Naive B cell (primary cell): ENCODE data around the gene ZC3H7B. TPM values are rescaled to one million over a fixed set of nuclear protein-coding genes. Genes with fewer than 3 reads are reported as not detected.

Experiments
- ATAC-seq, 2 donors: fragments of 150-1000 bp; cut with Tn5 transposase; 2 replicates each; pipeline ENCODE4 v1.10.0; 2021; ENCODE audit warnings: low read depth in 2 of 2, mild to moderate bottlenecking in 2 of 2, moderate library complexity in 2 of 2
- DNase-seq: peaks from one replicate; pipeline ENCODE4 v3.0.0; 2022
- H3K27ac Mint-ChIP-seq, 6 donors: one replicate each; pipeline ENCODE4 v1.8.0; 2020 to 2022; ENCODE audit warnings: mild to moderate bottlenecking in 6 of 6, mixed read lengths in 6 of 6, moderate library complexity in 5 of 6, inconsistent platforms in 2 of 6
- H3K27me3 Mint-ChIP-seq, 3 donors: one replicate each; pipeline ENCODE4 v1.8.0; 2021 to 2022; ENCODE audit warnings: mixed read lengths in 3 of 3, mild to moderate bottlenecking in 1 of 3
- H3K36me3 Mint-ChIP-seq, 2 donors: one replicate each; pipeline ENCODE4 v1.8.0; 2020 to 2022; ENCODE audit warnings: mixed read lengths in 2 of 2, inconsistent platforms in 1 of 2, mild to moderate bottlenecking in 1 of 2
- H3K4me1 Mint-ChIP-seq, 3 donors: one replicate each; pipeline ENCODE4 v1.8.0; 2020 to 2022; ENCODE audit warnings: mixed read lengths in 3 of 3, inconsistent platforms in 1 of 3, mild to moderate bottlenecking in 1 of 3, moderate library complexity in 1 of 3
- H3K4me3 Mint-ChIP-seq, 8 donors: one replicate each; pipeline ENCODE4 v1.8.0; 2020 to 2022; ENCODE audit warnings: mild to moderate bottlenecking in 8 of 8, mixed read lengths in 8 of 8, moderate library complexity in 8 of 8, inconsistent platforms in 2 of 8
- H3K9me3 Mint-ChIP-seq, 7 donors: one replicate each; pipeline ENCODE4 v1.8.0; 2020 to 2022; ENCODE audit warnings: mixed read lengths in 7 of 7, mild to moderate bottlenecking in 5 of 7, inconsistent platforms in 2 of 7, moderate library complexity in 1 of 7
- polyA plus RNA-seq, 6 donors: library from polyadenylated mRNA; unstranded; fragments of 300-500 nt; fragmentation: Illumina TruSeq; gene quantifications; one replicate each; pipeline ENCODE4 v1.2.3, GENCODE V29; 2021; ENCODE audit warnings: low read depth in 6 of 6

The ZC3H7B gene
- polyA plus RNA-seq, 6 donors from 2014 or later = 1.1 to 2.5 (median 1.8) TPM; not detected in 1

DNA sequence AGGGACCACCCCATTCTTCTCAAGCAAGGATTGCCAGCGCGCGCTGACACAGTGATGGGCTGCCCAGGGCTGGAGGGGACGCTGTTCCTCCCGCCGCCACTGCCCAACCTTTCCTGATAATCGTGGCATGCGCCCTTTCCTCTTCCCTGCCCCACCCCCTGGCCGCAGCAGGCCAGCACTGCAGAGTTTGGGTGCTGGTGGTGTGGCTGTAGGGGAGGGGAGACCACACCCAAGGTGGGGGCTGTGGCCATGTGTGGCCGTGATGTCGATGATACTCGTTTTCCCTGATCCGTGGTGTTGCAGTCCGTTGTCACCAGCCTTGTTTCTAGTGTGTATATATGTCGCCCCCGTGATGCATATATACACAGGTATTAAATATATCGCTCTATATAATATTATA is 57.6 kb downstream of the ZC3H7B start:
- no peak overlapping the region for H3K4me3 Mint-ChIP-seq
- peaks cover 0 to 9% (median 8%) of the 10 kb centered on the region in 3 donors for H3K4me1 Mint-ChIP-seq
- ATAC-seq (no peak), DNase-seq (no peak)
- H3K27ac Mint-ChIP-seq = peak overlapping the region in 1 of 6 donors; percentile 80
- H3K9me3 Mint-ChIP-seq = no peaks in the 10 kb centered on the region
- no peaks in the 10 kb centered on the region for H3K27me3 Mint-ChIP-seq
- peaks cover 0 to 13% of the 10 kb centered on the region in 2 donors for H3K36me3 Mint-ChIP-seq

DNA sequence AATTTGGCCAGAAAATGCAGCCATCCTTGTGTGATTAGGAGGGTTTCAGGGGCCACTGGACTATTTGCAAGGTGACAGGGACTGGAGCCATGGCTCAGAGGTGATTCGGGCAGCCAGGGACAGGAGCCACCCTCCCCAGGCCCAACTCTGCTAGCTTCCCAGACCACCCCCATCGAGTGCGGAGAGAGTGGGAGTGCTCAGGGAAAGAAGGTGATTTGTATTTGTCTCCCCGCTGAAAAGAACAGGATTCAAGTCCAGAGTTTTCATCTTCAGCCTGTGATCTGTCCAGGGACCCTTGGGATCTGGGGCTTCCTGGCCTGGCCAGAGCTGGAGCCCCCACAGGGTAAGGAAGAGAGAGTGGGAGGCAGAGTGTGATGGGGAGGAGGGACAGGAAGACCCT is 58.1 kb downstream of the ZC3H7B start:
- ATAC-seq (no peak), DNase-seq (no peak)
- Mint-ChIP-seq H3K4me1 (peaks cover 0 to 8% (median 6%) of the 10 kb centered on the region in 3 donors), H3K27ac (peak overlapping the region in 1 of 6 donors; percentile 80), H3K9me3 (no peaks in the 10 kb centered on the region), H3K27me3 (no peaks in the 10 kb centered on the region), H3K4me3 (peak overlapping the region in 1 of 8 donors; percentile 35), H3K36me3 (peaks cover 0 to 9% of the 10 kb centered on the region in 2 donors)

DNA sequence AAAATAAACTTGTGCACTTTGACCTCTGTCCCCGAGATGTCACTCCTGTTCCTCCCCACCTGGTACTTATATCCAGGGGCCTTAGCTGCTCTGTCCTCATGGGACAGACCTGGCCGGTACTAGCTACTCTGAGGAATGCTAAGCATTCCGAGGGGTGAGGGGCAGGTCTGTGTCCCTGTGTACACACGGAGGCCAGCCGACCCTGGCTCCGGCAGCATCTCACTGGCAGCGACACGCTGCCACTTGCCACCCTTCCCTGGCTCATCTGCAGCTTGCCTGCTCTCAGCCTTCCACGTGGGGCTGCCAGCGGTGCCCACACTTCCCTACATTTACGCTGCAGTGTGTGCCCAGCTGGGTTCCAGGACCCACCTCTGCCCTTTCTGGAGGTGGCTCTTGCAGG is 58.8 kb downstream of the ZC3H7B start:
- peaks cover 0 to 4% (median 0%) of the 10 kb centered on the region in 3 donors for H3K4me1 Mint-ChIP-seq
- ATAC-seq = no peak
- no peaks in the 10 kb centered on the region for H3K27me3 Mint-ChIP-seq
- H3K9me3 Mint-ChIP-seq = no peaks in the 10 kb centered on the region
- H3K27ac Mint-ChIP-seq = no peak overlapping the region
- peaks cover 0 to 1% of the 10 kb centered on the region in 2 donors for H3K36me3 Mint-ChIP-seq
- DNase-seq = no peak
- no peak overlapping the region for H3K4me3 Mint-ChIP-seq

DNA sequence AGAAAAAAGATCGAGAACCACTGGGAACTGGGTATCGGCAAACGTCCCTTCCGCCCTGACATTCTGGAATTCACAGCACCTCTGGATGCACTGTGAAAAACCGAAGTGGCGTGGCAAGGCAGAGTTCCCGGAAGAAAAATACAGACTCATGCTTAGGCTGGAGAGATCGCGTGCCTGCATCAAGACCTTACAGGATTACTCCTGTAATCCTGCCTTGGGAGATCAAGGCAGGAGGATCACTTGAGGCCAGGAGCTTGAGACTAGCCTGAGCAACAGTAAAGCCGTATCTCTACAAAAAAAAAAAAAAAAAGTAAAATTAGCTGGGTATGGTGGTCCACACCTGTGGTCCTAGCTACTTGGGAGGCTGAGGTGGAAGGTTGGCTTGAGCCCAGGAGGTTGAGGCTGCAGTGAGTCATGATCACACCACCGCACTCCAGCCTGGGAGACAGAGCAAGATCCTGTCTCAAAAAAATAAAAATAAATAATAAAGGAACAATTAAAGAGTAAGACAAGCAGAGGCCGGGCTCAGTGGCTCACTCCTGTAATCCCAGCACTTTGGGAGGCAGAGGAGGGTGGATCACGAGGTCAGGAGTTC is 60.5 kb downstream of the ZC3H7B start:
- ATAC-seq (no peak), DNase-seq (no peak)
- H3K9me3 Mint-ChIP-seq = no peaks in the 10 kb centered on the region
- no peaks in the 10 kb centered on the region for H3K36me3 Mint-ChIP-seq
- H3K27ac Mint-ChIP-seq = peak overlapping the region in 1 of 6 donors; percentile 49
- no peaks in the 10 kb centered on the region for H3K27me3 Mint-ChIP-seq
- H3K4me1 Mint-ChIP-seq = peaks cover 1 to 4% (median 4%) of the 10 kb centered on the region in 3 donors
- H3K4me3 Mint-ChIP-seq = no peak overlapping the region

DNA sequence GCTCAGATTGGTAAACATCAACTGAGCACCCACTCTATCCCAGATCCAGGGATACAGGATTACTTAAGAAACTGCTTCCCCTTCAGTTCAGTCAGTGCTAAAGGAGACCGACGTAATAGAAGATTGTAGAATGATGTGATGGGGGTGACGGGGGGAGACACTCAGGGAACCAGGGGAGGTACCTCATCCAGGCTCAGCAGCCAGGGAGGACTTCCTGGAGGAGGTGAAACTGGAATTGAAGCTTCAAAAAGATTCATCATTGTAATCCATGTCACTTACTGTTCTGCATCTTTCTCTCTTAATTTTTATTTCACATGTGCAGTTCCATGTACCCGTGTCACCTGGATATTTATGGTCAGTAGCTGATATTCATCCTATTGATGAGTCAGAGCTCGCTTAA is 61.3 kb downstream of the ZC3H7B start:
- no peaks in the 10 kb centered on the region for H3K9me3 Mint-ChIP-seq
- H3K4me3 Mint-ChIP-seq = no peak overlapping the region
- DNase-seq = no peak
- no peak for ATAC-seq
- peaks cover 4 to 9% (median 4%) of the 10 kb centered on the region in 3 donors for H3K4me1 Mint-ChIP-seq
- no peaks in the 10 kb centered on the region for H3K36me3 Mint-ChIP-seq
- H3K27ac Mint-ChIP-seq = peak overlapping the region in 1 of 6 donors; percentile 76
- H3K27me3 Mint-ChIP-seq = no peaks in the 10 kb centered on the region

DNA sequence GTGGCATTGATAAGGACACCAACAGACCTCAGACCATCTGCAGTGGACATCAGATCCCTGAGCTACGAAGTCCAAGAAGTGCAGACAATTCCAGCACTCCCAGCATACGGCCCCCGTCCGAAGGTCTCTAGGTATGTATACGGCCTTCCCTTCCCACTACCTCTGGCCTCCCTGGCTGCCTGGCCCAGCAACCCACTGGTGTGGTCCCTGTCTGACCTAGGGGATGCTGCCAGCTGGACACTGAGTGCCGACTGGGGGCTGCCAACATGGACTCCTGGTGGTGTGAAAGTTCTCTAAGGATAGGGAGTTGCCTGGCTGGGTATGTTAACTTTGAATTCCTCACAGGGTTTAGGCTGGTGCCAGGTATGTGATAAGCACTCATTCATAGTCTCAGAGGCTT is 62.9 kb downstream of the ZC3H7B start:
- H3K27ac Mint-ChIP-seq = peak overlapping the region in 1 of 6 donors; percentile 37
- ATAC-seq (no peak), DNase-seq (no peak)
- no peaks in the 10 kb centered on the region for H3K9me3 Mint-ChIP-seq
- no peaks in the 10 kb centered on the region for H3K27me3 Mint-ChIP-seq
- H3K36me3 Mint-ChIP-seq = no peaks in the 10 kb centered on the region
- peaks cover 3 to 12% (median 4%) of the 10 kb centered on the region in 3 donors for H3K4me1 Mint-ChIP-seq
- H3K4me3 Mint-ChIP-seq = no peak overlapping the region

DNA sequence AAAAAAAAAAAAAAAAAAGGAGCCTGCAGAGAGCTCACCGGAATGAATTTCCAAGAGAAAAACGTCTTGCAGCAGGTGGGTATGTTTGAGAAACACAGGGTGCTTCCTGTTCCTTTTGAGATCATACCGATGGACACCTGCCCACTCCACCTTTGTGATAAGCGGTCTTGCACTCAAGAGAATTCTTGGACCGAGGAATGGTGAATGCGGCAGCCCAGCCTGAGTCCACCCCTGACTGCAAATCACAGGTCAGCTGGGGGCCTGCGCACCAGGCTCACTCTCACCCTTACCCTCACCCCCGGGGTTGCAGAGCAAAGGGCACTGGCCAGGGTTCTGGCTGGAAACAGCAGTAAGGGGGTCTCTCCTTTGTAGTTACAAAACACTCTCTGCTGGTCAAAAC is 63.6 kb downstream of the ZC3H7B start:
- no peaks in the 10 kb centered on the region for H3K36me3 Mint-ChIP-seq
- no peaks in the 10 kb centered on the region for H3K9me3 Mint-ChIP-seq
- DNase-seq (no peak), ATAC-seq (no peak)
- peaks cover 0 to 12% (median 4%) of the 10 kb centered on the region in 3 donors for H3K4me1 Mint-ChIP-seq
- H3K27me3 Mint-ChIP-seq = no peaks in the 10 kb centered on the region
- no peak overlapping the region for H3K27ac Mint-ChIP-seq
- H3K4me3 Mint-ChIP-seq = no peak overlapping the region

DNA sequence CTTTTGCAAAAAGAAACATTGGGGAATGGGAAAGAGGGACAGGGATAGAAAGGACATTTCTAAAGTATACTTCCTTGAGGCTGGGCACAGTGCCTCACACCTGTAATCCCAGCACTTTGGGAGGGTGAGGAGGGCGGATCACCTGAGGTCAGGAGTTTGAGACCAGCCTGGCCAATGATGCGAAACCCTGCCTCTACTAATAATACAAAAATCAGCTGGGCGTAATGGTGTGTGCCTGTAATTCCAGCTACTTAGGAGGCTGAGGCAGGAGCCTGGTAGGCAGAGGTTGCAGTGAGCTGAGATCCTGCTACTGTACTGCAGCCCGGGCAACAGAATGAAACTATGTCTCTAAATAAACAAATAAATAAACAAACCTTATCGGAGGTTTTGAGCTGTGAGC is 64.1 kb downstream of the ZC3H7B start:
- Mint-ChIP-seq H3K36me3 (no peaks in the 10 kb centered on the region), H3K27me3 (no peaks in the 10 kb centered on the region), H3K4me1 (peaks cover 0 to 12% (median 4%) of the 10 kb centered on the region in 3 donors), H3K9me3 (no peaks in the 10 kb centered on the region), H3K4me3 (no peak overlapping the region), H3K27ac (no peak overlapping the region)
- no peak for ATAC-seq
- no peak for DNase-seq

DNA sequence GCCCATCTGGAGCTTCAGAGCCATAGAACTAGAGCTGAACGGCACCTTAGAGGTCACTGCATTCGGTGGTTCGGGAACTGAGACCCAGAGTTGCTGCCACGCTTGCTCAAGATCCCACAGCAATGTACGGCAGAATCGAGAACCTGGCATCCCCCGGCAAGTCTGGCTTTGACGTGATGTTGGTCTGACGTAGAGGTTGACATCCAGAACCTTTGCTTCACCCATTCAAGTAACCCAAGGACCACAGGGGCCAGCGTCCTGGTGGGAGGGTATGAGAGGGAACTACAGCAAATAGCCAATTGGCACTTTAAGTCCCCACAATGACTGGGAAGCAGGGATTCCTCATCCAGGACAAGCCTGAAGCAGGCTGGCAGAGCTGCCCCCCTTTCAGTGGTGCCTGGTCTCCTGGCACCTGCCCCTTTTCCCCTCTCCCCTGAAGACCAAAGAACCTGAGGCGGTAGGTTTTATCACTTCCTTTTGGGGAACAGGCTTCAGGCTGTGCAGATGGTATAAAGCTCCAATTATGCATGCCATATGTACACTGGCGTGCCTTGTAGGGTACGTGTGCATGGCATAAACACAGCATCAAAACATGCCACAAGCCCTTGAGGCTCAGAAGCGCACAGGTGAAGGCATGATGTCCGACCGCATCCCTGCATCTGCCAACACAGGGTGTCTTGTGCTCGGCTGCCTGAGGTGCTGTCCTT is 65.2 kb downstream of the ZC3H7B start:
- H3K36me3 Mint-ChIP-seq = no peaks in the 10 kb centered on the region
- ATAC-seq (no peak), DNase-seq (no peak)
- peaks cover 4 to 12% (median 4%) of the 10 kb centered on the region in 3 donors for H3K4me1 Mint-ChIP-seq
- no peaks in the 10 kb centered on the region for H3K9me3 Mint-ChIP-seq
- H3K27ac Mint-ChIP-seq = peak overlapping the region in 1 of 6 donors; percentile 15
- H3K4me3 Mint-ChIP-seq = no peak overlapping the region
- peaks cover 0 to 5% (median 0%) of the 10 kb centered on the region in 3 donors for H3K27me3 Mint-ChIP-seq

DNA sequence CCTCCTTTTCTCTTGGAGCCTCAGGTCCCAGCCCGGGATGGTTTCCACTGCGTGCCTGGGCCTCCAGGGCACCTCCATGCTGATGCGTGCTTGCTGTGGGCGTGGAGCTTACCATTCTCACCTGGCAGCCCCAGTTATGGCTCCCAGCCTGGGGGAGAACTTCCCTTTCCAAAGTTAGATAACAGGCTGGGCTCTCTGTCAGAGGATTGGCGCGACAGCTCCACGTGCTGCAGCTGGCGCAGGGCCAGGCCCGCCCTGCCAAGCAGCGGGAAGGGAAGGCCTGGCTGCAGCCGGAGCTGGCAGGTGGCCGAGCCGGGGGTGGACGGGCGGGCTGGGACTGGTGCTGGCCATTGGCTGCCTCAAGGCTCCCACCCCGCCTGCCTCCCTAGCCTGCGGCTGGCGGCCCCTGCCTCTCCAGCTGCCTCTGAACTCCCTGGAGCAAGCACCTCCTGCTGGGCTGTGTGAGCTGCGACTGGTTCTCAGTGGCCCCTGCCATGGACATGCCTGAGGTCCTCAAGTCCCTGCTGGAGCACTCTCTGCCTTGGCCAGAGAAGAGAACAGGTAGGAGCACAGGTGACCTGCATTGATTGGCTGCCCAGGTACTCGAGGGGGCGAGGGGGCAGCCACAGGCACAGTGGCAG is 65.8 kb downstream of the ZC3H7B start:
- H3K36me3 Mint-ChIP-seq = no peaks in the 10 kb centered on the region
- no peak for DNase-seq
- peaks cover 0 to 5% (median 0%) of the 10 kb centered on the region in 3 donors for H3K27me3 Mint-ChIP-seq
- H3K9me3 Mint-ChIP-seq = no peaks in the 10 kb centered on the region
- peaks cover 4 to 12% (median 4%) of the 10 kb centered on the region in 3 donors for H3K4me1 Mint-ChIP-seq
- ATAC-seq = peak in 1 of 2 donors; percentile 47
- no peak overlapping the region for H3K4me3 Mint-ChIP-seq
- H3K27ac Mint-ChIP-seq = peak overlapping the region in 1 of 6 donors; percentile 54

DNA sequence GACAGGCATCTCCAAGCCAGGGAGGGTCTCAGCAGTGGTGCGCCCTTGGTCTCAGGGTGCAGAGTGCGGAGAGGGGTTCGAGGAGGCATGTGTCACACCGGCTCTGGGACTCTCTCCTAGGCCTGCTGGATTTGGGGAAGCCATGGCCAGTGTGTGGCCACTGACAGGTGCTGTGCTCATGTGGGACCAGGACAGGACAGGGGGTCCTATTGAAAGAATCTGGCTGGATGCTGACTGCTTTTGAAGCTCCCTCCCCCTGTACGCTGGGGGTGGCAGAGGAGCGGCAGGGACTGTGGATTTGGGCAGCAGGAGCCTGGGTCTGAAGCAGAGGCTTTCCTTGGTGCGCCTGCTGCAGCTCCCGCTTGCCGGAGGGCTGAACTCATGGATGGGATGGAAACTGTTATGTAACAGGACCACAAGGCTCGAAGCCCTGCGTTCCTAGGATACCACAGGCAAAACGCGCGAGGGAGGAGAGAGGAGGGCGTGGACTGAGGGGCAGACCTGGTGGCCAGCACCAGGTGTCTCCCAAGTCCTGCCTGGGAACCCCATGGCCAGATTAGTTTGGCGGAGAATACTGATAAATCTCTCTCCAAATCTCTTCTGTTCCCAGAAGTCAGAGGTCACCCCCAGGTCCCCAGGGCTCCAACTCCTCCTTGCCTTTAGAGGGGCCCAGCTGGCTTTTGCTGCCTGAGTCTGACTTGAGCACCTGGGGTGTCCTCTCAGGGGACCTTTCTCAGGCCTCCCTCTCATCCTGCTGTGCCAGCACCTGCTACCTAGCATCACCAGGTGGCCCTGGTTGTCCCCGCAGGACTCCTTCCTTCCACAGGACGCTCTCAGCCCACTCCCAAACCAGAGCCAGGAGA is 66.6 kb downstream of the ZC3H7B start:
- peaks cover 4 to 12% (median 4%) of the 10 kb centered on the region in 3 donors for H3K4me1 Mint-ChIP-seq
- no peak for ATAC-seq
- no peak for DNase-seq
- H3K27me3 Mint-ChIP-seq = peaks cover 0 to 5% (median 0%) of the 10 kb centered on the region in 3 donors
- no peak overlapping the region for H3K27ac Mint-ChIP-seq
- H3K9me3 Mint-ChIP-seq = no peaks in the 10 kb centered on the region
- no peak overlapping the region for H3K4me3 Mint-ChIP-seq
- H3K36me3 Mint-ChIP-seq = no peaks in the 10 kb centered on the region

DNA sequence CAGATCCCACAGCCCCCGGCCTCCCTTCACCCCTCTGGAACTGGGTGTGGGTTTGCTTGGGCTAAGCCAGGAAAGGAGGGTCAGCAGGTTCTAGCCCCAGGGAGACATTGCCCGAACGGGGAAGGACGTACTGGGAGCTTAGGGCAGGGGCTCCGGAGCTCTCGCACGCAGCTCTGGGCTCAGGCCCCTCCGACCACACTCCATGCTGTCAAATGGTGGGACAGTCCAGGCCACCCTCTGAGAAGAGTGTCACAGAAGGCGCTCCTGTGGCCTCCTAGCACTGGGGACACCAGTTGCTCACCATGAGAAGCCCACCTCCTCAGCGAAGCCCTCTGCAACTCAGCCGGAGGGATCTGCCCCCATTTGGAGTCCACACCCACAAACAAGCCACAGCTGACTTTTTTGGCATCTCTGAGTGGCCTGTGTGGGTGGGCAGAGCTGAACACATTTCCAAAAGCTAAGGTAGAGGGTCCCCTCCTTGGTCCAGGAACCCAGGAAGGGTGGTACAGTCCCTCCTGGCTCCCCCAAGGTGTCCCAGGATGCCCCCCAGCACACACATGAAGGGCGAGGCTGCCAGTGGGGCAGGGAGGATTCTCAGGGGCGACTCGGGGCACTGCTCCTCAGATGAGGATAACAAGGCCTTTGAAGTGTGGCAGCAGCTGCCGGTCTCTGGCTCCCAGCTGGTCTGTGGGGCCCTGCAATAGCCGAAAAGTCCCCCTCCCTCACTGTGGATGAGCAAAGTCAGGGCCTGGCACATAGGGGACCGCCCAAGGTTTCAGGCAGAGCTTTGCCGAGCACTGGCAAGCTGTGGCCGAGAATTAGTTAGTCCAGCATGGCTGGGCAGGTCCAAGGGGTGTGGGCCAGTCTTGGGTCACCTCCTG is 67.5 kb downstream of the ZC3H7B start:
- Mint-ChIP-seq H3K27ac (peak overlapping the region in 1 of 6 donors; percentile 28), H3K36me3 (no peaks in the 10 kb centered on the region), H3K4me1 (peaks cover 4 to 12% (median 4%) of the 10 kb centered on the region in 3 donors), H3K4me3 (no peak overlapping the region), H3K9me3 (no peaks in the 10 kb centered on the region), H3K27me3 (peaks cover 0 to 5% (median 0%) of the 10 kb centered on the region in 3 donors)
- ATAC-seq = no peak
- no peak for DNase-seq
